H9 (cell line): ENCODE measurements around the gene CD164L2. TPM values are rescaled to one million over a fixed set of nuclear protein-coding genes. Genes with fewer than 3 reads are reported as not detected.

Experiments used
- DNase-seq: peaks from one replicate; pipeline ENCODE4 v3.0.0-alpha.2; 2017
- H2AFZ ChIP-seq: one replicate; pipeline ENCODE4 v1.6.1; 2013; ENCODE audit warnings: mild to moderate bottlenecking, low read length, control low read depth, moderate library complexity
- H2AK5ac ChIP-seq: 2 replicates; pipeline ENCODE4 v1.6.1; 2013; ENCODE audit warnings: low read length, control low read depth, mixed read lengths; ENCODE audit not compliant: insufficient read length
- H2BK120ac ChIP-seq: one replicate; pipeline ENCODE4 v1.6.1; 2013; ENCODE audit warnings: low read depth, mild to moderate bottlenecking, low read length, control low read depth, inconsistent platforms; ENCODE audit not compliant: poor library complexity, severe bottlenecking
- H2BK12ac ChIP-seq: 2 replicates; pipeline ENCODE4 v1.6.1; 2013; ENCODE audit warnings: low read length, control low read depth, mixed read lengths, low read depth; ENCODE audit not compliant: insufficient read length
- H2BK15ac ChIP-seq: 2 replicates; pipeline ENCODE4 v1.6.1; 2013; ENCODE audit warnings: low read depth, low read length, control low read depth
- H2BK20ac ChIP-seq: one replicate; pipeline ENCODE4 v1.6.1; 2013; ENCODE audit warnings: low read depth, mild to moderate bottlenecking, low read length, control low read depth, inconsistent platforms; ENCODE audit not compliant: poor library complexity, severe bottlenecking
- H2BK5ac ChIP-seq: 2 replicates; pipeline ENCODE4 v1.6.1; 2013; ENCODE audit warnings: low read length, control low read depth, mixed read lengths; ENCODE audit not compliant: insufficient read length
- H3K14ac ChIP-seq: 2 replicates; pipeline ENCODE4 v1.6.1; 2013; ENCODE audit warnings: low read length, control low read depth; ENCODE audit not compliant: insufficient read depth
- H3K18ac ChIP-seq: 2 replicates; pipeline ENCODE4 v1.6.1; 2013; ENCODE audit warnings: low read depth, mild to moderate bottlenecking, mixed read lengths, low read length, control low read depth; ENCODE audit not compliant: insufficient read length
- H3K23ac ChIP-seq: 2 replicates; pipeline ENCODE4 v1.6.1; 2013; ENCODE audit warnings: low read length, control low read depth, mixed read lengths, low read depth; ENCODE audit not compliant: insufficient read length
- H3K23me2 ChIP-seq: 2 replicates; pipeline ENCODE4 v1.6.1; 2013; ENCODE audit warnings: low read depth, mild to moderate bottlenecking, mixed read lengths, low read length, control low read depth; ENCODE audit not compliant: insufficient read length, poor library complexity, severe bottlenecking
- H3K27ac ChIP-seq: 2 replicates; pipeline ENCODE4 v1.5.1; 2013; ENCODE audit warnings: low read length, control low read depth, mixed read lengths, low read depth; ENCODE audit not compliant: insufficient read length
- H3K27me3 ChIP-seq: 2 replicates; pipeline ENCODE4 v1.6.1; 2013; ENCODE audit warnings: low read length, control low read depth, inconsistent platforms; ENCODE audit not compliant: insufficient read depth
- H3K4ac ChIP-seq: 2 replicates; pipeline ENCODE4 v1.6.1; 2013; ENCODE audit warnings: low read depth, mild to moderate bottlenecking, control low read depth, inconsistent platforms, low read length, moderate library complexity
- H3K4me1 ChIP-seq: 2 replicates; pipeline ENCODE4 v1.6.1; 2013; ENCODE audit warnings: low read length, control low read depth, inconsistent platforms; ENCODE audit not compliant: insufficient read depth
- H3K4me2 ChIP-seq: 2 replicates; pipeline ENCODE4 v1.6.1; 2013; ENCODE audit warnings: low read length, control low read depth, mixed read lengths; ENCODE audit not compliant: insufficient read length, insufficient read depth
- H3K56ac ChIP-seq: 2 replicates; pipeline ENCODE4 v1.6.1; 2013; ENCODE audit warnings: low read depth, mild to moderate bottlenecking, mixed read lengths, low read length, control low read depth; ENCODE audit not compliant: insufficient read length
- H3K79me1 ChIP-seq: 2 replicates; pipeline ENCODE4 v1.6.1; 2013; ENCODE audit warnings: low read depth, mild to moderate bottlenecking, moderate library complexity, low read length, control low read depth, inconsistent platforms; ENCODE audit not compliant: insufficient read depth, poor library complexity, severe bottlenecking
- H3K79me2 ChIP-seq: 2 replicates; pipeline ENCODE4 v1.6.1; 2013; ENCODE audit warnings: low read length, control low read depth, inconsistent platforms; ENCODE audit not compliant: insufficient read depth
- H3K9ac ChIP-seq: 2 replicates; pipeline ENCODE4 v1.6.1; 2013; ENCODE audit warnings: low read length, control low read depth, mixed read lengths; ENCODE audit not compliant: insufficient read length; ENCODE audit errors: extremely low read depth
- H3K9me3 ChIP-seq: one replicate; pipeline ENCODE4 v1.6.1; 2013; ENCODE audit warnings: low read depth, low read length, inconsistent platforms; ENCODE audit not compliant: control insufficient read depth
- H3T11ph ChIP-seq: one replicate; pipeline ENCODE4 v1.6.1; 2013; ENCODE audit warnings: mild to moderate bottlenecking, low read length, control low read depth, inconsistent platforms
- H4K20me1 ChIP-seq: one replicate; pipeline ENCODE4 v1.6.1; 2013; ENCODE audit not compliant: control insufficient read depth, insufficient read length, insufficient read depth
- H4K5ac ChIP-seq: 2 replicates; pipeline ENCODE4 v1.6.1; 2013; ENCODE audit warnings: low read depth, mild to moderate bottlenecking, mixed read lengths, low read length, control low read depth; ENCODE audit not compliant: insufficient read length
- H4K8ac ChIP-seq: replicated peaks from 2 replicates; pipeline ENCODE4 v1.6.1; 2013; ENCODE audit warnings: low read length, control low read depth, mixed read lengths, low read depth; ENCODE audit not compliant: insufficient read length
- H4K91ac ChIP-seq: 2 replicates; pipeline ENCODE4 v1.6.1; 2013; ENCODE audit warnings: low read depth, mild to moderate bottlenecking, moderate library complexity, mixed read lengths, low read length, control low read depth; ENCODE audit not compliant: insufficient read length
- H3K27ac Mint-ChIP-seq, 3 experiments: 2 replicates in 2 of 3; 3 replicates in 1 of 3; pipeline ENCODE4 v1.8.0; 2020 to 2021; ENCODE audit warnings: mixed read lengths in 3 of 3, mild to moderate bottlenecking in 1 of 3, moderate library complexity in 1 of 3
- H3K27me3 Mint-ChIP-seq: 2 replicates; pipeline ENCODE4 v1.8.0; 2021; ENCODE audit warnings: low read depth, mild to moderate bottlenecking, moderate library complexity, mixed read lengths
- H3K36me3 Mint-ChIP-seq, 3 experiments: 2 replicates in 2 of 3; 3 replicates in 1 of 3; pipeline ENCODE4 v1.8.0; 2020 to 2021; ENCODE audit warnings: low read depth in 3 of 3, mixed read lengths in 3 of 3; ENCODE audit not compliant: insufficient read depth in 1 of 3
- H3K4me1 Mint-ChIP-seq, 2 experiments: 2 replicates each; pipeline ENCODE4 v1.8.0; 2020; ENCODE audit warnings: mixed read lengths in 2 of 2
- H3K4me3 Mint-ChIP-seq, 2 experiments: 2 replicates in 1 of 2; 3 replicates in 1 of 2; pipeline ENCODE4 v1.8.0; 2020 to 2021; ENCODE audit warnings: mild to moderate bottlenecking in 2 of 2, mixed read lengths in 2 of 2, moderate library complexity in 1 of 2
- H3K9me3 Mint-ChIP-seq, 2 experiments: 2 replicates in 1 of 2; 3 replicates in 1 of 2; pipeline ENCODE4 v1.8.0; 2020; ENCODE audit warnings: mild to moderate bottlenecking in 2 of 2, mixed read lengths in 2 of 2, moderate library complexity in 1 of 2
- WGBS: extraction: QIAGEN DNeasy Blood & Tissue Kit; methylation state at CpG from one replicate; pipeline ENCODE4 v1.1.7; 2013; ENCODE audit warnings: missing lambda C conversion rate, low lambda C conversion rate, mixed read lengths; ENCODE audit not compliant: insufficient read length; ENCODE audit errors: extremely low coverage; 5-methylcytosine and 5-hydroxymethylcytosine counted together
- total RNA-seq: library from RNA; stranded (reverse); gene quantifications from 2 replicates; pipeline ENCODE4 v1.2.1, GENCODE V29; 2021
- TF ChIP-seq, protein P1 (sequence below): fragments of 200-600 bp; sonication (generic); conservative IDR thresholded peaks from 3 replicates; pipeline ENCODE4 v1.8.0; 2021; ENCODE audit warnings: antibody characterized with exemption, mild to moderate bottlenecking

Gene CD164L2
- total RNA-seq, 1 experiment from 2014 or later: 1.2 TPM

DNA sequence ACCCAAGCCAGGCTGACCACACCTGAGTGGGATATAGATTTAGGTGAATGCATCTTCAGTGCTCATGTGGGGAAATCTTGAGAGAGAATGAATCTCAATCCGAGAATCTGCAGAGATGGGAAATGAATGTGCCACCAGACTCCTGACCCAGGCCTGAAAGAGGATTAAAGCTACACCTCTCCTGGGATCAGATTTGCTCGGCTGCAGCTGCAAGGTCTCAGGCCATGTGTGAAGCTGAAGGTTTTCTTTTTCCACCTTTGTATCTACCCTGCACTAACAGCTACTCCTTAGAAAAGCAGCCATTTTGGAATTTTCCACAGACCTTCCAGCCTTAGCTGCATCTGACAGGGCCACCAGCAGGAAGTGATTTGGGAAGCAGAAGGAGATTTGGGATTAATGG is 27.6 kb upstream of the CD164L2 start:
- Mint-ChIP-seq H3K27ac (0 out of 7 replicates have a peak overlapping the region, but pooled peaks of 1 of the 3 experiments have one; percentile 53), H3K36me3 (peaks cover 39 to 75% (median 73%) of the 10 kb centered on the region in 3 experiments; a peak in 6 of 7 replicates), H3K4me3 (no peak overlapping the region), H3K27me3 (no peaks in the 10 kb centered on the region), H3K9me3 (no peaks in the 10 kb centered on the region), H3K4me1 (peaks cover 8 to 15% of the 10 kb centered on the region in 2 experiments)
- no peak overlapping the region for H2BK12ac ChIP-seq
- no peaks in the 10 kb centered on the region for H3K79me1 ChIP-seq
- H3K23me2 ChIP-seq: no peaks in the 10 kb centered on the region
- H3K9ac ChIP-seq: no peak overlapping the region
- H2AK5ac ChIP-seq: no peak overlapping the region
- TF ChIP-seq, protein P1, sequence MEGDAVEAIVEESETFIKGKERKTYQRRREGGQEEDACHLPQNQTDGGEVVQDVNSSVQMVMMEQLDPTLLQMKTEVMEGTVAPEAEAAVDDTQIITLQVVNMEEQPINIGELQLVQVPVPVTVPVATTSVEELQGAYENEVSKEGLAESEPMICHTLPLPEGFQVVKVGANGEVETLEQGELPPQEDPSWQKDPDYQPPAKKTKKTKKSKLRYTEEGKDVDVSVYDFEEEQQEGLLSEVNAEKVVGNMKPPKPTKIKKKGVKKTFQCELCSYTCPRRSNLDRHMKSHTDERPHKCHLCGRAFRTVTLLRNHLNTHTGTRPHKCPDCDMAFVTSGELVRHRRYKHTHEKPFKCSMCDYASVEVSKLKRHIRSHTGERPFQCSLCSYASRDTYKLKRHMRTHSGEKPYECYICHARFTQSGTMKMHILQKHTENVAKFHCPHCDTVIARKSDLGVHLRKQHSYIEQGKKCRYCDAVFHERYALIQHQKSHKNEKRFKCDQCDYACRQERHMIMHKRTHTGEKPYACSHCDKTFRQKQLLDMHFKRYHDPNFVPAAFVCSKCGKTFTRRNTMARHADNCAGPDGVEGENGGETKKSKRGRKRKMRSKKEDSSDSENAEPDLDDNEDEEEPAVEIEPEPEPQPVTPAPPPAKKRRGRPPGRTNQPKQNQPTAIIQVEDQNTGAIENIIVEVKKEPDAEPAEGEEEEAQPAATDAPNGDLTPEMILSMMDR: no peak
- DNase-seq: no peak
- H4K5ac ChIP-seq: no peak overlapping the region
- no peak overlapping the region for H2BK15ac ChIP-seq
- H3K14ac ChIP-seq: no peak overlapping the region
- no CpG with 5 or more reads among the region's 2 CpGs for WGBS
- H3K79me2 ChIP-seq: no peaks in the 10 kb centered on the region
- no peak overlapping the region for H3K4me2 ChIP-seq
- H3K23ac ChIP-seq: no peak overlapping the region
- H4K20me1 ChIP-seq: no peaks in the 10 kb centered on the region
- H3K27me3 ChIP-seq: no peaks in the 10 kb centered on the region
- no peak overlapping the region for H3K56ac ChIP-seq
- no peak overlapping the region for H3K27ac ChIP-seq
- H4K8ac ChIP-seq: no peak overlapping the region
- no peak overlapping the region for H2BK5ac ChIP-seq
- H3T11ph ChIP-seq: no peak overlapping the region
- H3K4ac ChIP-seq: no peak overlapping the region
- H2BK20ac ChIP-seq: no peak overlapping the region
- no peak overlapping the region for H2AFZ ChIP-seq
- no peaks in the 10 kb centered on the region for H3K9me3 ChIP-seq
- no peak overlapping the region for H3K18ac ChIP-seq
- no peak overlapping the region for H4K91ac ChIP-seq
- H2BK120ac ChIP-seq: no peak overlapping the region
- H3K4me1 ChIP-seq: no peaks in the 10 kb centered on the region
